ENCODE data around the gene LRRC23. TPM values are rescaled to one million over a fixed set of nuclear protein-coding genes. Genes with fewer than 3 reads are reported as not detected.

LRRC23 gene
- total and polyA plus RNA-seq, 2 of the 13 experiments (the other 11 are each of a cell fraction or from before 2014, with no cell fraction given): 6.0 to 7.8 TPM

DNA sequence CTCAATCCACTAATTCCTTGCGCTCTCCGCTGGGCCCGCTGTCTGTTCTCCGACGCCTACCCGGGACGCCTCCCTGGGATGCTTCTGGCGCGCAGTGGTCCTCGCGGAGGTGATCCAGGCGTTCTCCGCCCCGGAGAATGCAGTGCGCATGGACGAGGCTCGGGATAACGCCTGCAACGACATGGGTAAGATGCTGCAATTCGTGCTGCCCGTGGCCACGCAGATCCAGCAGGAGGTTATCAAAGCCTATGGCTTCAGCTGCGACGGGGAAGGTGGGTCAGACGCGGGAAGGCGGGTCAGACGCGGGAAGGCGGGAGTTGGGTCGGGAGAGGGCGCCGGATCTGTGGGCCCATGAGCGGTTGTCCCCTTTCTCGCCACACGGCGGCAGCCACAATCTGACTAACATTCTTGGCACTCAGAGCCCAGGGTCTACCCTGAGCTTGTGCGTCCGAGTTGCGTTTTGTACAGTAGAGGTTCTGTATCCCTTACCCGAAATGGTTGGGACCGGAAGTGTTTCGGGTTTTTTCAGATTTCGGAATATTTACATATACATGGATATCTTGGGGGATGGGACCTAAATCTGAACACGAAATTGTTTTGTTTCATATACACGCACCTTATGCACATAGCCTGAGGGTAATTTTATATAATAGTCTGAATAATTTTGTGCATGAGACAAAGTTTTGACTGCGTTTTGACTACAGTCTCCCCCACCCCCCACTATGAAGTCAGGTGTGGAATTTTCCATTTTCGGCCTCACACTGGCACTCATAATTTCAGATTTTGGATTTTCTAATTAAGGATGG lies 40.0 kb downstream of the LRRC23 start (continued):
- TF ChIP-seq PRDM10 (CRISPR knock-in tag; IDR thresholded peaks at IDR 0.05; ENCODE audit: low read depth) (no peak), AGO1 (IDR thresholded peaks at IDR 0.05; ENCODE audit: low read depth, low read length, poor library complexity, severe bottlenecking) (peak; percentile 61), TAF15 (IDR thresholded peaks at IDR 0.05; ENCODE audit: low read depth, low read length, poor library complexity, severe bottlenecking) (peak; percentile 5), ZNF292 (CRISPR knock-in tag; IDR thresholded peaks at IDR 0.05; ENCODE audit: borderline replicate concordance, low read depth) (peak; percentile 66; the same call in 1 of the 2 replicates), SMAD3 (CRISPR knock-in tag; IDR thresholded peaks at IDR 0.05) (0 out of 2 replicates have a peak, but pooled peaks have one; percentile 33), PHF5A (CRISPR knock-in tag; IDR thresholded peaks at IDR 0.05; ENCODE audit: low read depth, unreplicated experiment) (peak; percentile 67), TFDP1 (CRISPR knock-in tag; IDR thresholded peaks at IDR 0.05; ENCODE audit: borderline replicate concordance) (peak; percentile 89), CBX5 (CRISPR knock-in tag; IDR thresholded peaks at IDR 0.05; ENCODE audit: borderline replicate concordance) (no peak; the same call in 1 of the 2 replicates), RBFOX2 (IDR thresholded peaks at IDR 0.05; ENCODE audit: low read depth, low read length) (no peak), KLF13 (CRISPR knock-in tag; IDR thresholded peaks at IDR 0.05) (no peak), GABPA (IDR thresholded peaks at IDR 0.05; ENCODE audit: low read depth, low read length) (no peak), GABPA (CRISPR knock-in tag; IDR thresholded peaks at IDR 0.05; ENCODE audit: low read depth) (peak; percentile 40; the same call in 1 of the 2 replicates), ZNF557 (CRISPR knock-in tag; IDR thresholded peaks at IDR 0.05) (peak; percentile 70; the same call in 1 of the 2 replicates), CAMTA2 (CRISPR knock-in tag; IDR thresholded peaks at IDR 0.05; ENCODE audit: borderline replicate concordance) (no peak), ZNF546 (CRISPR knock-in tag; conservative IDR thresholded peaks at IDR 0.05) (0 out of 2 replicates have a peak, but pooled peaks have one; percentile 63), ISX (CRISPR knock-in tag; conservative IDR thresholded peaks at IDR 0.05) (no peak), ZUFSP (CRISPR knock-in tag; IDR thresholded peaks at IDR 0.05; ENCODE audit: borderline replicate concordance) (no peak)
